Mucosa of gallbladder (tissue), 1 donor: Measurements from ENCODE around the gene RAB1B. TPM values are rescaled to one million over a fixed set of nuclear protein-coding genes. Genes with fewer than 3 reads are reported as not detected.

Source experiments
- DNase-seq: peaks from one replicate; pipeline ENCODE4 v3.0.0-alpha.2; 2020; ENCODE audit warnings: low spot score
- total RNA-seq: library from RNA; stranded (reverse); gene quantifications from one replicate; pipeline ENCODE4 v1.2.1, GENCODE V29; 2021
- donor health status: DM: no; HTN: no; CAD: no.

The RAB1B gene
- total RNA-seq, 1 donor from 2014 or later = 187 TPM

DNA sequence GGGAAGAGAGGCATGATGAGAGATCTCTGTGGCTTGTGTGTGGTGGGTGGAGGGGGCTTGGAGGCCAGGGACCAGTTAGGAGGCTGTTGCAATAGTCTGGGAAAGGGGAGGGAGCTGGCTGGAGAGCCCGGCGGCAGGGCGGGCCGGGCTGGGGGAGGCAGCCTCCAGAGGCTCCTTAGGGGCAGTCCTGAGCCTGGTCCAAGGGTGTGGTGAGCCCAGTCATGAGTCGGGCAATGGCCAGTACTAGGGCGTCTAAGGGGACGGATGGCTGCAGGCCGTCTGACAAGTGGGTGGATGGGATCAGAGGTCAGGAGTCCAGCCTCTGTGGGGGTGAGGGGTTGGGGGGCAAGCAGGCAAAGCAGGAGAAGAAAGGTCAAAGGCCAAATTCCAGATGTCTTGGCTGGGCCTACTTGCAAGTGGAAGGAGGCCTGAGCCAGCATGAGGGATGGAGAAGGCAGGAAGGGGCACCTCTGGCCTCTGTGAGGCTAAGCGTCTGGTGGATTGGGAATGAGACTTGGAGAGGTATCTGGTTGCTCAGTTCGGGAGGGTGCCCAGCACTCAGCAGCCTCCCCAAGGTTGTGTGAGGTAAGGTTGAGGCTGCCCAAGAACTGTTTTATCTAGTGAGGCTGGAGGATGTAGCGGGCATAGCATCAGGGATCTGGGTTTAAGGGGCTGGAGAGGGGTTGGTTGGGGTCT is 54.4 kb downstream of the RAB1B start:
- no peak for DNase-seq

DNA sequence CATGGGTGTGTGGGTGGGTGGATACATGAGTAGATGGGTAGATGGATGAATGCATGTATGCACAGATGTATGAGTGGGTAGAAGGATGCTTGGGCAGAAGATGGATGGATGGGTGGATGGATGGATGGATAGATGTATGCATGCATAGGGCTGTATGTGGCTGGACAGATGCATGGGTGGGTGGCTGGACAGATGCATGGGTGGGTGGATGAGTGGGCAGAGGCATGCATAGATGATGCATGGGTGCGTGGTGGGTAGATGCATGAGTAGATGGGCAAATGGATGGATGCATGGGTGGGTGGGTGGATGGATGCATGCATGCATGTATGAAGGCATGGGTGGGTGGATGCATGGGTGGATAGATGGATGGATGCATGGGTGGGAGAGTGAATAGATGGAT is 55.2 kb downstream of the RAB1B start:
- DNase-seq = no peak

DNA sequence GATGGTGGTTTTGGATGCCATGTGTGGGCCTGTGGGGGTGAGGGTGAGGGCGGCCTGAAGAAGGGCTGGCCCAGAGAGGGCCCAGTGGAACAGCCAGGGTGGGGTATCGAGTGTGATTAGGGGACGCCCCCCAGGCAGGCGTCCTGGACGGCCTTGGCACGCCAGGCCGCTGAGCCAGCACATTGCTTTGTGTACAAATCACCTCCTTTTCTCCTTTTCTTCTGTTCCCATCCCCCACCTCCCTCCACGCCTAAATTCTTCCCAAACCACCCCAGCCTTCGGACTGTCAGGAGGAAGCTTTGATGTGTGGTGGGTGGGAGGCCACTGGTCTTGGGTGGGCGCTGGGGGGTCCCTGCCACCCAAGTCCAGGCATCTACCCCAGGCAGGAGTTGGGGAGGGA is 56.2 kb downstream of the RAB1B start:
- no peak for DNase-seq

DNA sequence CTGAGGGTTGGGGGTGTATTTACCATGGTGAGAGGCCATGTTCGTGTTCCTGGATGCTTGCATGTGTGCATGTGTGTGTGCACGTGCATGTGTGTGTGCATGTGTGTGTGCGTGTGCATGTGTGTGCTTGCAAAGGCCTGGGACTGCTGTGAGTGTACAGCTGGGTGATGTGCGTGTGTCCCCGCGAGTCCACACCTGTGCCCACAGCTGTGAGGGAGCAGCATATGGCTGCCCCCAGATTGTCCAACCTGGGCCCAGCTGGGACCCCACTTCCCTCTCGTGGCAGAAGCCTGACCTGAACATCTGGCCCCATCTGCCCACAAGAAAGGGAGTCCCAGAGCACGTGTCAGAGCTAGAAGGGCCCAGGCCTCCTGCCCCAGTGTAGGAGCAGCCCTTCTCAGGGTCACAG is 56.8 kb downstream of the RAB1B start:
- DNase-seq = no peak

DNA sequence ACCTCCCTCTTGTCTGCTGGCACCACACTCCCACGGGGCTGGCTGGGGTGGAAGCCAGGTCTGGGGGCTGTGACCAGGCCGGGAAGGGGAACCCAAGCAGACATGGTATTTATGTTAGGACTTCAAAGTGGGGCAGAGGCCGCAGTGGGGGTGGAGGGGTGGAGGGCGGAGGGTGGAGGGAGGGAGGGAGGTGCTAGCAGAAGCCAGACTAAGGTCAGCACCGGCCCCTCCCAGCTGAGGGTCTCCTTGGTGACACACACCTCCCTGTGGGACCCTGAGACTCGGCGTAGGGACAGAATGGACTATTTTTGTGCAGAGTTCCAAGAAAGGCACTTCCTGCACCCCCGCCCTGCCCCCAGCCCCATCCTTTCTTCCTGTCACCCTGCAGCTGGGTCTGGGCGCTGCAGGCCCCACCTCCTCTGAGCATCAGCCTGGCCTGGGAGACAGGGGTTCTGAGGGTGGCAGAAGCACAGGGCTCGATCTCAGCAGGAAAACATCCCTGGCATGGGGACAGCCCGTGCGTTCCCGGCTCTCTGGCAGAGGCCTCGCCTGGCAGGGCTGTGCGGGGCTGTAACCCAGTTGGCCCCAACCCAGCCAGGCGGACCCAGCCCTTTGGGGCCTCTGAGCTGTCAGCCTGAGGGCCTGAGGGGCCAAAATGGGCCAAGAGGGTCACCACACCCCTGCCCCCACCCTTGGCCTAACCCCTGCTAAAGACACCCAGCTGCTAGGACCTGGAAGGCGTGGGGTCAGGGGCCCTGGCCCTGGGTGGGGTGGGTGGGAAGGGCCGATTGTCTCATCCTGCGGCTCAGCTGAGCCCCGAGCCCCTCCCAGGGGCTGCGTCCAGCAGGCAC is 58.0 kb downstream of the RAB1B start:
- DNase-seq = no peak

Other genes with a start within 250 kb of the RAB1B start
- 0.92 TPM for gene CATSPER1, start 242.2 kb upstream of the RAB1B start, total RNA-seq
- gene GAL3ST3, start 219.5 kb upstream of the RAB1B start, total RNA-seq = 0.78 TPM
- 161 TPM for gene SF3B2, start 216.3 kb upstream of the RAB1B start, total RNA-seq
- gene PACS1, start 198.4 kb upstream of the RAB1B start, total RNA-seq = 68.0 TPM
- 60.8 TPM for gene KLC2, start 10.9 kb upstream of the RAB1B start, total RNA-seq
- 1.1 TPM for gene CNIH2, start 9.5 kb downstream of the RAB1B start, total RNA-seq
- gene YIF1A, start 20.5 kb downstream of the RAB1B start, total RNA-seq = 103 TPM
- gene TMEM151A, start 23.3 kb downstream of the RAB1B start, total RNA-seq = 61.6 TPM
- gene CD248, start 48.4 kb downstream of the RAB1B start, total RNA-seq = 34.7 TPM
- 16.0 TPM for gene RIN1, start 67.8 kb downstream of the RAB1B start, total RNA-seq
- gene BRMS1, start 76.5 kb downstream of the RAB1B start, total RNA-seq = 32.2 TPM
- 43.8 TPM for gene B4GAT1, start 79.0 kb downstream of the RAB1B start, total RNA-seq
- gene SLC29A2, start 103.1 kb downstream of the RAB1B start, total RNA-seq = 19.0 TPM
- 1.5 TPM for gene NPAS4, start 152.4 kb downstream of the RAB1B start, total RNA-seq
- 32.8 TPM for gene MRPL11, start 170.2 kb downstream of the RAB1B start, total RNA-seq
- gene PELI3, start 198.3 kb downstream of the RAB1B start, total RNA-seq = 20.3 TPM
- 61.2 TPM for gene DPP3, start 211.8 kb downstream of the RAB1B start, total RNA-seq
- gene BBS1, start 242.0 kb downstream of the RAB1B start, total RNA-seq = 72.9 TPM